ENCODE data around the gene KCNG2. TPM values are rescaled to one million over a fixed set of nuclear protein-coding genes. Genes with fewer than 3 reads are reported as not detected.
"Not testable (repeated sequence)": the region's sequence is repeated elsewhere in the genome, so short reads cannot be mapped to it uniquely, and the experiment has no call there.

KCNG2 gene
- total and polyA plus RNA-seq, 2 donors (not counting 1 experiment from before 2014, with no cell fraction given): not detected

DNA sequence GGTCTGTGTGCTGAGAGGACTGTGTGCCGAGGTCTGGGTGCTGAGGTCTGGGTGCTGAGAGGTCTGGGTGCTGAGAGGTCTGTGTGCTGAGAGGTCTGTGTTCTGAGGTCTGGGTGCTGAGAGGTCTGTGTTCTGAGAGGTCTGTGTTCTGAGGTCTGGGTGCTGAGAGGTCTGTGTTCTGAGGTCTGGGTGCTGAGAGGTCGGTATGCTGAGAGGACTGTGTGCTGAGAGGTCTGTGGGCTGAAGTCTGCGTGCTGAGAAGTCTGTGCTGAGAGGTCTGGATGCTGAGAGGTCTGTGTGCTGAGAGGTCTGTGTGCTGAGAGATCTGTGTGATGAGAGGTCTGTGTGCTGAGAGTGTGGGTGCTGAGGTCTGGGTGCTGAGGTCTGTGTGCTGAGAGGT lies 68.2 kb downstream of the KCNG2 start:
- POLR2A ChIA-PET; H3K27me3 Mint-ChIP-seq; H3K9ac ChIP-seq (ENCODE audit: low read length); H3K4me3 Mint-ChIP-seq; H3K4me1 ChIP-seq (ENCODE audit: control insufficient read depth in 2 of 2, insufficient read depth in 2 of 2, low read length in 2 of 2); CTCF ChIA-PET; H3K27ac Mint-ChIP-seq; DNase-seq; intact Hi-C loops (cut with micrococcal nuclease); H3K4me2 ChIP-seq (replicated peaks; ENCODE audit: low read depth, low read length, poor library complexity, severe bottlenecking); H3K4me3 ChIP-seq (ENCODE audit: control extremely low read depth in 1 of 5, extremely low read depth in 1 of 5, insufficient read depth in 1 of 5, low read depth in 2 of 5, low read length in 4 of 5); H3K36me3 ChIP-seq (replicated peaks in 1 of 2; ENCODE audit: control extremely low read depth in 1 of 2, control insufficient read depth in 1 of 2, extremely low read depth in 1 of 2, insufficient read depth in 2 of 2, low read length in 1 of 2); H2AFZ ChIP-seq (ENCODE audit: insufficient read depth, low read depth, low read length, poor library complexity, severe bottlenecking); H4K20me1 ChIP-seq (ENCODE audit: control insufficient read depth, insufficient read depth, low read length, poor library complexity, severe bottlenecking); H3K4me1 Mint-ChIP-seq; H3K27ac ChIP-seq (ENCODE audit: low read length in 2 of 2); H3K79me2 ChIP-seq (ENCODE audit: control insufficient read depth, insufficient read depth, low read length); H3K9me3 Mint-ChIP-seq (ENCODE audit: insufficient read depth); ATAC-seq (ENCODE audit: low read depth); H3K27me3 ChIP-seq (replicated peaks in 1 of 4; ENCODE audit: control extremely low read depth in 1 of 4, control insufficient read depth in 3 of 4, insufficient read depth in 4 of 4, low read length in 3 of 4): not testable (repeated sequence)
- peaks cover 0 to 16% (median 7%) of the 10 kb centered on the region in 3 donors for H3K9me3 ChIP-seq (ENCODE audit: control extremely low read depth in 1 of 3, control insufficient read depth in 2 of 3, insufficient read depth in 1 of 3, low read length in 2 of 3)
- WGBS (ENCODE audit: insufficient coverage): 65% methylated on average over 3 of the region's 3 CpGs

- no peaks in the 10 kb centered on the region for H3K27me3 Mint-ChIP-seq
- no peak for TF ChIP-seq EZH2 (IDR thresholded peaks at IDR 0.05; ENCODE audit: borderline replicate concordance, insufficient read depth, low read depth, low read length, poor library complexity, severe bottlenecking)
- TF ChIP-seq, protein P1, sequence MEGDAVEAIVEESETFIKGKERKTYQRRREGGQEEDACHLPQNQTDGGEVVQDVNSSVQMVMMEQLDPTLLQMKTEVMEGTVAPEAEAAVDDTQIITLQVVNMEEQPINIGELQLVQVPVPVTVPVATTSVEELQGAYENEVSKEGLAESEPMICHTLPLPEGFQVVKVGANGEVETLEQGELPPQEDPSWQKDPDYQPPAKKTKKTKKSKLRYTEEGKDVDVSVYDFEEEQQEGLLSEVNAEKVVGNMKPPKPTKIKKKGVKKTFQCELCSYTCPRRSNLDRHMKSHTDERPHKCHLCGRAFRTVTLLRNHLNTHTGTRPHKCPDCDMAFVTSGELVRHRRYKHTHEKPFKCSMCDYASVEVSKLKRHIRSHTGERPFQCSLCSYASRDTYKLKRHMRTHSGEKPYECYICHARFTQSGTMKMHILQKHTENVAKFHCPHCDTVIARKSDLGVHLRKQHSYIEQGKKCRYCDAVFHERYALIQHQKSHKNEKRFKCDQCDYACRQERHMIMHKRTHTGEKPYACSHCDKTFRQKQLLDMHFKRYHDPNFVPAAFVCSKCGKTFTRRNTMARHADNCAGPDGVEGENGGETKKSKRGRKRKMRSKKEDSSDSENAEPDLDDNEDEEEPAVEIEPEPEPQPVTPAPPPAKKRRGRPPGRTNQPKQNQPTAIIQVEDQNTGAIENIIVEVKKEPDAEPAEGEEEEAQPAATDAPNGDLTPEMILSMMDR (IDR thresholded peaks at IDR 0.05): no peak
- CTCF ChIA-PET: interaction anchor here (0.6 kb wide), 1 partner anchor 8 kb away, joined by 3 read pairs; no protein-coding TSS in a partner anchor
- no peak for DNase-seq
- H3K9ac ChIP-seq (ENCODE audit: low read length): no peak overlapping the region
- H3K79me2 ChIP-seq (ENCODE audit: control insufficient read depth, insufficient read depth, low read length): no peaks in the 10 kb centered on the region
- no peak overlapping the region for H3K4me3 Mint-ChIP-seq
- no peaks in the 10 kb centered on the region for H3K36me3 ChIP-seq (replicated peaks in 1 of 2; ENCODE audit: control extremely low read depth in 1 of 2, control insufficient read depth in 1 of 2, extremely low read depth in 1 of 2, insufficient read depth in 2 of 2, low read length in 1 of 2)
- no peaks in the 10 kb centered on the region for H3K4me1 ChIP-seq (ENCODE audit: control insufficient read depth in 2 of 2, insufficient read depth in 2 of 2, low read length in 2 of 2)
- 89% methylated on average over 14 of the region's 20 CpGs for WGBS (ENCODE audit: insufficient coverage)
- no peak overlapping the region for H3K4me2 ChIP-seq (replicated peaks; ENCODE audit: low read depth, low read length, poor library complexity, severe bottlenecking)
- H3K27ac ChIP-seq (ENCODE audit: low read length in 2 of 2): no peak overlapping the region
- POLR2A ChIA-PET: no interaction called here
- H3K27me3 ChIP-seq (replicated peaks in 1 of 4; ENCODE audit: control extremely low read depth in 1 of 4, control insufficient read depth in 3 of 4, insufficient read depth in 4 of 4, low read length in 3 of 4): no peaks in the 10 kb centered on the region
- intact Hi-C loops (cut with micrococcal nuclease): no loop called here
- no peak for ATAC-seq (ENCODE audit: low read depth)
- no peak overlapping the region for H3K4me3 ChIP-seq (ENCODE audit: control extremely low read depth in 1 of 5, extremely low read depth in 1 of 5, insufficient read depth in 1 of 5, low read depth in 2 of 5, low read length in 4 of 5)
- peaks cover under 1% of the 10 kb centered on the region for H3K9me3 Mint-ChIP-seq (ENCODE audit: insufficient read depth)
- no peaks in the 10 kb centered on the region for H3K4me1 Mint-ChIP-seq
- H2AFZ ChIP-seq (ENCODE audit: insufficient read depth, low read depth, low read length, poor library complexity, severe bottlenecking): no peak overlapping the region
- H4K20me1 ChIP-seq (ENCODE audit: control insufficient read depth, insufficient read depth, low read length, poor library complexity, severe bottlenecking): no peaks in the 10 kb centered on the region
- H3K9me3 ChIP-seq (ENCODE audit: control extremely low read depth in 1 of 3, control insufficient read depth in 2 of 3, insufficient read depth in 1 of 3, low read length in 2 of 3): peaks cover 0 to 12% (median 4%) of the 10 kb centered on the region in 3 donors
- H3K27ac Mint-ChIP-seq: no peak overlapping the region
Measured at GRCh38 chr18:79866889-79867574, 69.3 kb downstream of the KCNG2 start.
